GM18873 (cell line): Measurements from ENCODE around the gene ZNF653.
"Not testable (repeated sequence)": the region's sequence is repeated elsewhere in the genome, so short reads cannot be mapped to it uniquely, and the experiment has no call there.

Source experiments
- ATAC-seq: cut with Tn5 transposase; IDR thresholded peaks from one replicate; pipeline ENCODE4 v1.9.1; 2021; ENCODE audit warnings: mild to moderate bottlenecking, moderate library complexity, moderate number of reproducible peaks; ENCODE audit not compliant: unreplicated experiment, low FRiP score

The ZNF653 gene

GRCh38 chr19:11437955-11438354 is 67.7 kb downstream of the ZNF653 start:
- no peak for ATAC-seq

GRCh38 chr19:11435833-11436313 is 69.8 kb downstream of the ZNF653 start:
- ATAC-seq = no peak

- ATAC-seq = peak; percentile 89
These were observed 70.4 kb downstream of the ZNF653 start, which contains the start of the genes ODAD3 and PRKCSH for GRCh38 chr19:11435057-11435832. ODAD3 (minus strand) TSS chr19:11435121; CDS start chr19:11435016, 105 bp downstream. PRKCSH (plus strand) TSS chr19:11435635; CDS start chr19:11436118, 483 bp downstream.

GRCh38 chr19:11434703-11435056 is 71.0 kb downstream of the ZNF653 start:
- no peak for ATAC-seq

- ATAC-seq = not testable (repeated sequence)
These were observed 72.1 kb downstream of the ZNF653 start for GRCh38 chr19:11433526-11433925.
